NCI-H2029 treated with DMSO at 0.1 percent for 48 hours (cell line): ENCODE data around the gene CCDC69.
"Not testable (repeated sequence)": the region's sequence is repeated elsewhere in the genome, so short reads cannot be mapped to it uniquely, and the experiment has no call there.

Source experiments
- DNase-seq: peaks from one replicate; lab custom pipeline; 2025; lab: John Stamatoyannopoulos, UW

Gene CCDC69

GRCh38 chr5:151222054-151222789 is 1.7 kb downstream of the CCDC69 start:
- no peak for DNase-seq

- DNase-seq = no peak
Measured at GRCh38 chr5:151221574-151221973, 2.3 kb downstream of the CCDC69 start.

GRCh38 chr5:151219789-151220188 is 4.1 kb downstream of the CCDC69 start:
- no peak for DNase-seq

- no peak for DNase-seq
Measured at GRCh38 chr5:151219138-151219537, 4.8 kb downstream of the CCDC69 start.

GRCh38 chr5:151218177-151218576 is 5.7 kb downstream of the CCDC69 start:
- no peak for DNase-seq

GRCh38 chr5:151216781-151217180 is 7.1 kb downstream of the CCDC69 start:
- DNase-seq = no peak

- DNase-seq = no peak
Measured at GRCh38 chr5:151215546-151215880, 8.4 kb downstream of the CCDC69 start.

- DNase-seq = no peak
Measured at GRCh38 chr5:151214614-151215545, 9.0 kb downstream of the CCDC69 start.

GRCh38 chr5:151213803-151214613 is 9.9 kb downstream of the CCDC69 start:
- DNase-seq = no peak

- DNase-seq = no peak
Measured at GRCh38 chr5:151212406-151212798, 11.5 kb downstream of the CCDC69 start.

- no peak for DNase-seq
Measured at GRCh38 chr5:151208481-151208914, 15.4 kb downstream of the CCDC69 start.

- no peak for DNase-seq
Measured at GRCh38 chr5:151205411-151205810, 18.5 kb downstream of the CCDC69 start.

GRCh38 chr5:151204051-151204450 is 19.8 kb downstream of the CCDC69 start:
- no peak for DNase-seq

GRCh38 chr5:151202381-151203139 is 21.3 kb downstream of the CCDC69 start:
- no peak for DNase-seq

- DNase-seq = no peak
Measured at GRCh38 chr5:151200913-151201595, 22.8 kb downstream of the CCDC69 start.

GRCh38 chr5:151199581-151200185 is 24.2 kb downstream of the CCDC69 start:
- no peak for DNase-seq

GRCh38 chr5:151198861-151199260 is 25.0 kb downstream of the CCDC69 start:
- no peak for DNase-seq

- DNase-seq = not testable (repeated sequence)
Measured at GRCh38 chr5:151197291-151197600, 26.6 kb downstream of the CCDC69 start.

- DNase-seq = no peak
Measured at GRCh38 chr5:151196556-151197290, 27.2 kb downstream of the CCDC69 start.

GRCh38 chr5:151195622-151196021 is 28.3 kb downstream of the CCDC69 start:
- no peak for DNase-seq
